PC-9 (cell line): ENCODE data around the gene H3-3A.

Experiments used
- EZH2 ChIP-seq: fragments of 200-600 bp; sonication (generic); IDR thresholded peaks from 2 replicates; pipeline ENCODE4 v1.8.0; 2017; ENCODE audit warnings: antibody characterized with exemption, low read depth
- TF ChIP-seq, protein P1 (sequence below): fragments of 200-600 bp; sonication (generic); conservative IDR thresholded peaks from 2 replicates; pipeline ENCODE4 v1.6.1; 2017; ENCODE audit warnings: mixed run types, antibody characterized with exemption, mild to moderate bottlenecking, moderate library complexity

DNA sequence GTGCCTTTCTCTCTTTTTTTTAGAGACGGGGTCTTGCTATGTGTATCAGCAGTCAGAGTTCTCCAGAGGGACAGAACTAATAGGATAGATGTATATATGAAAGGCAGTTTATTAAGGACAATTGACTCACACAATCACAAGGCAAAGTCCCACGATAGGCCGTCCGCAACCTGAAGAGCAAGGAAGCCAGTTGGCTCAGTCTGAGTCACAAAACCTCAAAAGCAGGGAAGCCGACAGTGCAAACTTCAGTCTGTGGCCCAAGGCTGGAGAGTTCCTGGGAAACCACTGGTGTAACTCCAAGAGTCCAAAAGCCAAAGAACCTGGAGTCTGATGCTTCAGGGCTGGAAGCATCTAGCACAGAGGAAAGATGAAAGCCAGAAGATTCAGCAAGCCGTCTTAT, 16.3 kb upstream of the H3-3A start:
- TF ChIP-seq, protein P1, sequence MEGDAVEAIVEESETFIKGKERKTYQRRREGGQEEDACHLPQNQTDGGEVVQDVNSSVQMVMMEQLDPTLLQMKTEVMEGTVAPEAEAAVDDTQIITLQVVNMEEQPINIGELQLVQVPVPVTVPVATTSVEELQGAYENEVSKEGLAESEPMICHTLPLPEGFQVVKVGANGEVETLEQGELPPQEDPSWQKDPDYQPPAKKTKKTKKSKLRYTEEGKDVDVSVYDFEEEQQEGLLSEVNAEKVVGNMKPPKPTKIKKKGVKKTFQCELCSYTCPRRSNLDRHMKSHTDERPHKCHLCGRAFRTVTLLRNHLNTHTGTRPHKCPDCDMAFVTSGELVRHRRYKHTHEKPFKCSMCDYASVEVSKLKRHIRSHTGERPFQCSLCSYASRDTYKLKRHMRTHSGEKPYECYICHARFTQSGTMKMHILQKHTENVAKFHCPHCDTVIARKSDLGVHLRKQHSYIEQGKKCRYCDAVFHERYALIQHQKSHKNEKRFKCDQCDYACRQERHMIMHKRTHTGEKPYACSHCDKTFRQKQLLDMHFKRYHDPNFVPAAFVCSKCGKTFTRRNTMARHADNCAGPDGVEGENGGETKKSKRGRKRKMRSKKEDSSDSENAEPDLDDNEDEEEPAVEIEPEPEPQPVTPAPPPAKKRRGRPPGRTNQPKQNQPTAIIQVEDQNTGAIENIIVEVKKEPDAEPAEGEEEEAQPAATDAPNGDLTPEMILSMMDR: no peak
- no peak for TF ChIP-seq EZH2
